ENCODE results near the gene EIF4E.

GRCh38 chr4:98955229-98955628 is 26.3 kb upstream of the EIF4E start:
- TF ChIP-seq FOXA1 (IDR thresholded peaks at IDR 0.05) (no peak), SUZ12 (IDR thresholded peaks at IDR 0.05) (no peak), FOXK2 (IDR thresholded peaks at IDR 0.05) (no peak), TARDBP (IDR thresholded peaks at IDR 0.05) (no peak), BHLHE40 (IDR thresholded peaks at IDR 0.05; ENCODE audit: borderline replicate concordance) (no peak), PKNOX1 (IDR thresholded peaks at IDR 0.05) (no peak), NFRKB (IDR thresholded peaks at IDR 0.05) (no peak), FOXM1 (IDR thresholded peaks at IDR 0.05; ENCODE audit: borderline replicate concordance) (no peak), CTBP1 (IDR thresholded peaks at IDR 0.05; ENCODE audit: borderline replicate concordance) (no peak), ELF4 (IDR thresholded peaks at IDR 0.05) (no peak), L3MBTL2 (conservative IDR thresholded peaks at IDR 0.05) (no peak), SP1 (IDR thresholded peaks at IDR 0.05) (no peak), ZNF384 (IDR thresholded peaks at IDR 0.05) (no peak), HDGF (IDR thresholded peaks at IDR 0.05; ENCODE audit: borderline replicate concordance) (no peak)
